ENCODE results near the gene NPIPA3. TPM values are rescaled to one million over a fixed set of nuclear protein-coding genes. Genes with fewer than 3 reads are reported as not detected.
A peak's percentile ranks its signal among the peaks of the same experiment; 100 is the strongest.
"Not testable (repeated sequence)": the region's sequence is repeated elsewhere in the genome, so short reads cannot be mapped to it uniquely, and the experiment has no call there.

NPIPA3 gene
- polyA plus RNA-seq, 1 donor (not counting 4 experiments of a cell fraction or from before 2014, with no cell fraction given): 1.2 TPM

- H3K27ac ChIP-seq (ENCODE audit: control insufficient read depth, insufficient read depth, low read length); H3K9me3 ChIP-seq (ENCODE audit: control insufficient read depth, low read depth, low read length); H3K9ac ChIP-seq (ENCODE audit: control insufficient read depth, extremely low read depth, insufficient read depth, low read length); H3K27me3 ChIP-seq (ENCODE audit: control insufficient read depth, extremely low read depth, insufficient read depth, low read length); H3K79me2 ChIP-seq (ENCODE audit: control insufficient read depth, insufficient read depth, low read length); H4K20me1 ChIP-seq (ENCODE audit: control insufficient read depth, extremely low read depth, insufficient read depth, low read length); H3K4me2 ChIP-seq (ENCODE audit: control insufficient read depth, extremely low read depth, insufficient read depth, low read depth, low read length); H2AFZ ChIP-seq (ENCODE audit: control insufficient read depth, low read length); H3K4me1 ChIP-seq (ENCODE audit: control insufficient read depth, extremely low read depth, insufficient read depth, low read length); H3K9me1 ChIP-seq (ENCODE audit: control insufficient read depth, extremely low read depth, insufficient read depth, low read length); DNase-seq (ENCODE audit: low read depth, low spot score); FAIRE-seq; dilution Hi-C loops (cut with MboI; ENCODE audit: extremely low pct_ligation_motif_present, low sequenced_read_pairs); H3K4me3 ChIP-seq (ENCODE audit: control insufficient read depth in 2 of 3, extremely low read depth in 1 of 3, insufficient read depth in 2 of 3, low read depth in 1 of 3, low read length in 3 of 3); H3K36me3 ChIP-seq (ENCODE audit: control insufficient read depth in 2 of 2, extremely low read depth in 1 of 2, insufficient read depth in 2 of 2, low read length in 2 of 2): not testable (repeated sequence)
Measured at GRCh38 chr16:14702672-14703071, 539 bp upstream of the NPIPA3 start.

- FAIRE-seq; H3K79me2 ChIP-seq (ENCODE audit: control insufficient read depth, insufficient read depth, low read length); dilution Hi-C loops (cut with MboI; ENCODE audit: extremely low pct_ligation_motif_present, low sequenced_read_pairs); H3K4me2 ChIP-seq (ENCODE audit: control insufficient read depth, extremely low read depth, insufficient read depth, low read depth, low read length); DNase-seq (ENCODE audit: low read depth, low spot score); H3K9me3 ChIP-seq (ENCODE audit: control insufficient read depth, low read depth, low read length); H3K4me3 ChIP-seq (ENCODE audit: control insufficient read depth in 2 of 3, extremely low read depth in 1 of 3, insufficient read depth in 2 of 3, low read depth in 1 of 3, low read length in 3 of 3); H4K20me1 ChIP-seq (ENCODE audit: control insufficient read depth, extremely low read depth, insufficient read depth, low read length); H2AFZ ChIP-seq (ENCODE audit: control insufficient read depth, low read length); H3K36me3 ChIP-seq (ENCODE audit: control insufficient read depth in 2 of 2, extremely low read depth in 1 of 2, insufficient read depth in 2 of 2, low read length in 2 of 2); H3K27ac ChIP-seq (ENCODE audit: control insufficient read depth, insufficient read depth, low read length); H3K9ac ChIP-seq (ENCODE audit: control insufficient read depth, extremely low read depth, insufficient read depth, low read length); H3K9me1 ChIP-seq (ENCODE audit: control insufficient read depth, extremely low read depth, insufficient read depth, low read length); H3K4me1 ChIP-seq (ENCODE audit: control insufficient read depth, extremely low read depth, insufficient read depth, low read length); H3K27me3 ChIP-seq (ENCODE audit: control insufficient read depth, extremely low read depth, insufficient read depth, low read length): not testable (repeated sequence)
Measured at GRCh38 chr16:14733233-14733632, 30.0 kb downstream of the NPIPA3 start.

GRCh38 chr16:14740832-14741385 lies 37.7 kb downstream of the NPIPA3 start:
- H3K4me2 ChIP-seq (ENCODE audit: control insufficient read depth, extremely low read depth, insufficient read depth, low read depth, low read length); H4K20me1 ChIP-seq (ENCODE audit: control insufficient read depth, extremely low read depth, insufficient read depth, low read length); H3K27me3 ChIP-seq (ENCODE audit: control insufficient read depth, extremely low read depth, insufficient read depth, low read length); H3K4me3 ChIP-seq (ENCODE audit: control insufficient read depth in 2 of 3, extremely low read depth in 1 of 3, insufficient read depth in 2 of 3, low read depth in 1 of 3, low read length in 3 of 3); H3K79me2 ChIP-seq (ENCODE audit: control insufficient read depth, insufficient read depth, low read length); H3K9me3 ChIP-seq (ENCODE audit: control insufficient read depth, low read depth, low read length); H3K9me1 ChIP-seq (ENCODE audit: control insufficient read depth, extremely low read depth, insufficient read depth, low read length); H3K36me3 ChIP-seq (ENCODE audit: control insufficient read depth in 2 of 2, extremely low read depth in 1 of 2, insufficient read depth in 2 of 2, low read length in 2 of 2); H3K27ac ChIP-seq (ENCODE audit: control insufficient read depth, insufficient read depth, low read length); dilution Hi-C loops (cut with MboI; ENCODE audit: extremely low pct_ligation_motif_present, low sequenced_read_pairs); H3K4me1 ChIP-seq (ENCODE audit: control insufficient read depth, extremely low read depth, insufficient read depth, low read length); H2AFZ ChIP-seq (ENCODE audit: control insufficient read depth, low read length); DNase-seq (ENCODE audit: low read depth, low spot score); H3K9ac ChIP-seq (ENCODE audit: control insufficient read depth, extremely low read depth, insufficient read depth, low read length): not testable (repeated sequence)
- peak; percentile 86 for FAIRE-seq

- H3K9me3 ChIP-seq (ENCODE audit: control insufficient read depth, low read depth, low read length); H3K9ac ChIP-seq (ENCODE audit: control insufficient read depth, extremely low read depth, insufficient read depth, low read length); H3K79me2 ChIP-seq (ENCODE audit: control insufficient read depth, insufficient read depth, low read length); H3K4me1 ChIP-seq (ENCODE audit: control insufficient read depth, extremely low read depth, insufficient read depth, low read length); H3K27ac ChIP-seq (ENCODE audit: control insufficient read depth, insufficient read depth, low read length); H3K27me3 ChIP-seq (ENCODE audit: control insufficient read depth, extremely low read depth, insufficient read depth, low read length); FAIRE-seq; H2AFZ ChIP-seq (ENCODE audit: control insufficient read depth, low read length); H3K36me3 ChIP-seq (ENCODE audit: control insufficient read depth in 2 of 2, extremely low read depth in 1 of 2, insufficient read depth in 2 of 2, low read length in 2 of 2); DNase-seq (ENCODE audit: low read depth, low spot score); H4K20me1 ChIP-seq (ENCODE audit: control insufficient read depth, extremely low read depth, insufficient read depth, low read length); H3K4me2 ChIP-seq (ENCODE audit: control insufficient read depth, extremely low read depth, insufficient read depth, low read depth, low read length); H3K9me1 ChIP-seq (ENCODE audit: control insufficient read depth, extremely low read depth, insufficient read depth, low read length); H3K4me3 ChIP-seq (ENCODE audit: control insufficient read depth in 2 of 3, extremely low read depth in 1 of 3, insufficient read depth in 2 of 3, low read depth in 1 of 3, low read length in 3 of 3); dilution Hi-C loops (cut with MboI; ENCODE audit: extremely low pct_ligation_motif_present, low sequenced_read_pairs): not testable (repeated sequence)
Measured at GRCh38 chr16:14741794-14742193, 38.6 kb downstream of the NPIPA3 start.

GRCh38 chr16:14742273-14743128 lies 39.3 kb downstream of the NPIPA3 start, which contains the start of gene NPIPA2:
Gene NPIPA2, plus strand, starts transcription at chr16:14742533. Its CDS starts 5,533 bp downstream, at chr16:14748066.
- H3K79me2 ChIP-seq (ENCODE audit: control insufficient read depth, insufficient read depth, low read length); dilution Hi-C loops (cut with MboI; ENCODE audit: extremely low pct_ligation_motif_present, low sequenced_read_pairs); H3K9ac ChIP-seq (ENCODE audit: control insufficient read depth, extremely low read depth, insufficient read depth, low read length); H3K27me3 ChIP-seq (ENCODE audit: control insufficient read depth, extremely low read depth, insufficient read depth, low read length); H4K20me1 ChIP-seq (ENCODE audit: control insufficient read depth, extremely low read depth, insufficient read depth, low read length); H3K4me3 ChIP-seq (ENCODE audit: control insufficient read depth in 2 of 3, extremely low read depth in 1 of 3, insufficient read depth in 2 of 3, low read depth in 1 of 3, low read length in 3 of 3); H3K4me1 ChIP-seq (ENCODE audit: control insufficient read depth, extremely low read depth, insufficient read depth, low read length); H3K9me3 ChIP-seq (ENCODE audit: control insufficient read depth, low read depth, low read length); DNase-seq (ENCODE audit: low read depth, low spot score); H3K4me2 ChIP-seq (ENCODE audit: control insufficient read depth, extremely low read depth, insufficient read depth, low read depth, low read length); H3K9me1 ChIP-seq (ENCODE audit: control insufficient read depth, extremely low read depth, insufficient read depth, low read length); H3K27ac ChIP-seq (ENCODE audit: control insufficient read depth, insufficient read depth, low read length); H2AFZ ChIP-seq (ENCODE audit: control insufficient read depth, low read length); FAIRE-seq; H3K36me3 ChIP-seq (ENCODE audit: control insufficient read depth in 2 of 2, extremely low read depth in 1 of 2, insufficient read depth in 2 of 2, low read length in 2 of 2): not testable (repeated sequence)

All from keratinocyte (primary cell).